ENCODE data around the gene FAM131B.
A peak's percentile ranks its signal among the peaks of the same experiment; 100 is the strongest.

The FAM131B gene

DNA sequence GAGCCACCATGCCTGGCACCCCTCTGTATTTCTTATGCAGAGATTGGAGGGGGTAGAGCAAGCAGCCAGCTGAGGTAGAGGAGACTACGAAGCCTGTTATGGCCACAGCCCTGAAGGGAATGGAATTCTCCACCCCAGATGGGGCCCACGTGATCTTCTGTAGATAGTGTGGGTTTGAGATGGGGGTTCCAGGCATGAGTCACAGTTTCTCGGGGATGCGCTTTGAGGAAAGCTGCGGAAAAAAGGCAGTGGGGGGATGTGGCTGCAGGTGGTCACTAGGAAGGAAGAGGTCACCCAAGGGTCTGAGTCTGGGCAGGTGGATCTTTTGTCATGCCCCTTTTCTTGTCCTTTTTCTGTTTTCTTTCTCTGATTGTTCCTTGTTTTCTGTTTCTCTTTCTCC is 11.5 kb downstream of the FAM131B start:
- TF ChIP-seq, protein P1, sequence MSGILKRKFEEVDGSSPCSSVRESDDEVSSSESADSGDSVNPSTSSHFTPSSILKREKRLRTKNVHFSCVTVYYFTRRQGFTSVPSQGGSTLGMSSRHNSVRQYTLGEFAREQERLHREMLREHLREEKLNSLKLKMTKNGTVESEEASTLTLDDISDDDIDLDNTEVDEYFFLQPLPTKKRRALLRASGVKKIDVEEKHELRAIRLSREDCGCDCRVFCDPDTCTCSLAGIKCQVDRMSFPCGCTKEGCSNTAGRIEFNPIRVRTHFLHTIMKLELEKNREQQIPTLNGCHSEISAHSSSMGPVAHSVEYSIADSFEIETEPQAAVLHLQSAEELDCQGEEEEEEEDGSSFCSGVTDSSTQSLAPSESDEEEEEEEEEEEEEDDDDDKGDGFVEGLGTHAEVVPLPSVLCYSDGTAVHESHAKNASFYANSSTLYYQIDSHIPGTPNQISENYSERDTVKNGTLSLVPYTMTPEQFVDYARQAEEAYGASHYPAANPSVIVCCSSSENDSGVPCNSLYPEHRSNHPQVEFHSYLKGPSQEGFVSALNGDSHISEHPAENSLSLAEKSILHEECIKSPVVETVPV (CRISPR knock-in tag; IDR thresholded peaks at IDR 0.05): no peak
- TF ChIP-seq ZFP30 (CRISPR knock-in tag; IDR thresholded peaks at IDR 0.05) (no peak), CSDC2 (CRISPR knock-in tag; IDR thresholded peaks at IDR 0.05) (no peak), ARNTL (CRISPR knock-in tag; IDR thresholded peaks at IDR 0.05; ENCODE audit: borderline replicate concordance, low read depth) (no peak), ISL1 (CRISPR knock-in tag; IDR thresholded peaks at IDR 0.05) (no peak), ZNF8 (CRISPR knock-in tag; IDR thresholded peaks at IDR 0.05) (no peak), ESRRG (CRISPR knock-in tag; IDR thresholded peaks at IDR 0.05) (no peak), TOX (CRISPR knock-in tag; IDR thresholded peaks at IDR 0.05; ENCODE audit: borderline replicate concordance) (no peak), SNAI2 (CRISPR knock-in tag; IDR thresholded peaks at IDR 0.05) (no peak), RARB (CRISPR knock-in tag; IDR thresholded peaks at IDR 0.05) (no peak), ZC3H10 (CRISPR knock-in tag; IDR thresholded peaks at IDR 0.05) (no peak), OSR1 (CRISPR knock-in tag; IDR thresholded peaks at IDR 0.05) (no peak), TCF4 (CRISPR knock-in tag; IDR thresholded peaks at IDR 0.05; ENCODE audit: borderline replicate concordance) (no peak), GLIS3 (CRISPR knock-in tag; IDR thresholded peaks at IDR 0.05) (no peak)
- TF ChIP-seq, protein P2, sequence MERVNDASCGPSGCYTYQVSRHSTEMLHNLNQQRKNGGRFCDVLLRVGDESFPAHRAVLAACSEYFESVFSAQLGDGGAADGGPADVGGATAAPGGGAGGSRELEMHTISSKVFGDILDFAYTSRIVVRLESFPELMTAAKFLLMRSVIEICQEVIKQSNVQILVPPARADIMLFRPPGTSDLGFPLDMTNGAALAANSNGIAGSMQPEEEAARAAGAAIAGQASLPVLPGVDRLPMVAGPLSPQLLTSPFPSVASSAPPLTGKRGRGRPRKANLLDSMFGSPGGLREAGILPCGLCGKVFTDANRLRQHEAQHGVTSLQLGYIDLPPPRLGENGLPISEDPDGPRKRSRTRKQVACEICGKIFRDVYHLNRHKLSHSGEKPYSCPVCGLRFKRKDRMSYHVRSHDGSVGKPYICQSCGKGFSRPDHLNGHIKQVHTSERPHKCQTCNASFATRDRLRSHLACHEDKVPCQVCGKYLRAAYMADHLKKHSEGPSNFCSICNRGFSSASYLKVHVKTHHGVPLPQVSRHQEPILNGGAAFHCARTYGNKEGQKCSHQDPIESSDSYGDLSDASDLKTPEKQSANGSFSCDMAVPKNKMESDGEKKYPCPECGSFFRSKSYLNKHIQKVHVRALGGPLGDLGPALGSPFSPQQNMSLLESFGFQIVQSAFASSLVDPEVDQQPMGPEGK (CRISPR knock-in tag; IDR thresholded peaks at IDR 0.05; ENCODE audit: borderline replicate concordance): no peak
- TF ChIP-seq, protein P3, sequence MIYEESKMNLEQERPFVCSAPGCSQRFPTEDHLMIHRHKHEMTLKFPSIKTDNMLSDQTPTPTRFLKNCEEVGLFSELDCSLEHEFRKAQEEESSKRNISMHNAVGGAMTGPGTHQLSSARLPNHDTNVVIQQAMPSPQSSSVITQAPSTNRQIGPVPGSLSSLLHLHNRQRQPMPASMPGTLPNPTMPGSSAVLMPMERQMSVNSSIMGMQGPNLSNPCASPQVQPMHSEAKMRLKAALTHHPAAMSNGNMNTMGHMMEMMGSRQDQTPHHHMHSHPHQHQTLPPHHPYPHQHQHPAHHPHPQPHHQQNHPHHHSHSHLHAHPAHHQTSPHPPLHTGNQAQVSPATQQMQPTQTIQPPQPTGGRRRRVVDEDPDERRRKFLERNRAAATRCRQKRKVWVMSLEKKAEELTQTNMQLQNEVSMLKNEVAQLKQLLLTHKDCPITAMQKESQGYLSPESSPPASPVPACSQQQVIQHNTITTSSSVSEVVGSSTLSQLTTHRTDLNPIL (CRISPR knock-in tag; IDR thresholded peaks at IDR 0.05; ENCODE audit: low read depth): no peak
- TF ChIP-seq, protein P4, sequence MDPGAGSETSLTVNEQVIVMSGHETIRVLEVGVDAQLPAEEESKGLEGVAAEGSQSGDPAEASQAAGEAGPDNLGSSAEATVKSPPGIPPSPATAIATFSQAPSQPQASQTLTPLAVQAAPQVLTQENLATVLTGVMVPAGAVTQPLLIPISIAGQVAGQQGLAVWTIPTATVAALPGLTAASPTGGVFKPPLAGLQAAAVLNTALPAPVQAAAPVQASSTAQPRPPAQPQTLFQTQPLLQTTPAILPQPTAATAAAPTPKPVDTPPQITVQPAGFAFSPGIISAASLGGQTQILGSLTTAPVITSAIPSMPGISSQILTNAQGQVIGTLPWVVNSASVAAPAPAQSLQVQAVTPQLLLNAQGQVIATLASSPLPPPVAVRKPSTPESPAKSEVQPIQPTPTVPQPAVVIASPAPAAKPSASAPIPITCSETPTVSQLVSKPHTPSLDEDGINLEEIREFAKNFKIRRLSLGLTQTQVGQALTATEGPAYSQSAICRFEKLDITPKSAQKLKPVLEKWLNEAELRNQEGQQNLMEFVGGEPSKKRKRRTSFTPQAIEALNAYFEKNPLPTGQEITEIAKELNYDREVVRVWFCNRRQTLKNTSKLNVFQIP (CRISPR knock-in tag; IDR thresholded peaks at IDR 0.05; ENCODE audit: borderline replicate concordance, low read depth): no peak
- TF ChIP-seq, protein P5, sequence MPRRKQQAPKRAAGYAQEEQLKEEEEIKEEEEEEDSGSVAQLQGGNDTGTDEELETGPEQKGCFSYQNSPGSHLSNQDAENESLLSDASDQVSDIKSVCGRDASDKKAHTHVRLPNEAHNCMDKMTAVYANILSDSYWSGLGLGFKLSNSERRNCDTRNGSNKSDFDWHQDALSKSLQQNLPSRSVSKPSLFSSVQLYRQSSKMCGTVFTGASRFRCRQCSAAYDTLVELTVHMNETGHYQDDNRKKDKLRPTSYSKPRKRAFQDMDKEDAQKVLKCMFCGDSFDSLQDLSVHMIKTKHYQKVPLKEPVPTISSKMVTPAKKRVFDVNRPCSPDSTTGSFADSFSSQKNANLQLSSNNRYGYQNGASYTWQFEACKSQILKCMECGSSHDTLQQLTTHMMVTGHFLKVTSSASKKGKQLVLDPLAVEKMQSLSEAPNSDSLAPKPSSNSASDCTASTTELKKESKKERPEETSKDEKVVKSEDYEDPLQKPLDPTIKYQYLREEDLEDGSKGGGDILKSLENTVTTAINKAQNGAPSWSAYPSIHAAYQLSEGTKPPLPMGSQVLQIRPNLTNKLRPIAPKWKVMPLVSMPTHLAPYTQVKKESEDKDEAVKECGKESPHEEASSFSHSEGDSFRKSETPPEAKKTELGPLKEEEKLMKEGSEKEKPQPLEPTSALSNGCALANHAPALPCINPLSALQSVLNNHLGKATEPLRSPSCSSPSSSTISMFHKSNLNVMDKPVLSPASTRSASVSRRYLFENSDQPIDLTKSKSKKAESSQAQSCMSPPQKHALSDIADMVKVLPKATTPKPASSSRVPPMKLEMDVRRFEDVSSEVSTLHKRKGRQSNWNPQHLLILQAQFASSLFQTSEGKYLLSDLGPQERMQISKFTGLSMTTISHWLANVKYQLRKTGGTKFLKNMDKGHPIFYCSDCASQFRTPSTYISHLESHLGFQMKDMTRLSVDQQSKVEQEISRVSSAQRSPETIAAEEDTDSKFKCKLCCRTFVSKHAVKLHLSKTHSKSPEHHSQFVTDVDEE (CRISPR knock-in tag; IDR thresholded peaks at IDR 0.05): no peak
- ATAC-seq: peak; percentile 42

DNA sequence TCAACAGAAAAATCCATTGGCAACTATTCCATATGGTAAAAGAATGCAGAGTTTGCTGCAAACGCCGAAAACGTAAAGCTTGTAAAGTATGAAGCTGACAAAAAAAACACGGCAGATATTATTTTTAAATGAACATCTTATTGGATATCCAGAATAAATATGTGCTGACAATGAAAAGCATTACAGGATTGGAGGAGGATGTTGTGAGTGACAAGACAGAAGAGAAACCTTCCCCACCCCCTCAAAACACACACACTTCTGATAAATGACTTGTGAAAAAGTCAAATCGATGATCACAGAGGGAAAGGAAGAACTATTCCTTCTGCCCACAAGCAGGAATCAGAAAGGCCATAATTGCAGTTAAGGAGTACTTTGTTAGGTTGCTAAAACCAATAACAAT is 14.6 kb downstream of the FAM131B start:
- no peak for ATAC-seq

More for the DNA sequence above, 14.6 kb downstream of the FAM131B start:
- no peak for TF ChIP-seq OSR1 (CRISPR knock-in tag; IDR thresholded peaks at IDR 0.05)
- TF ChIP-seq ZC3H10 (CRISPR knock-in tag; IDR thresholded peaks at IDR 0.05): no peak
- TF ChIP-seq ARNTL (CRISPR knock-in tag; IDR thresholded peaks at IDR 0.05; ENCODE audit: borderline replicate concordance, low read depth): no peak
- TF ChIP-seq RARB (CRISPR knock-in tag; IDR thresholded peaks at IDR 0.05): no peak
- no peak for TF ChIP-seq ZNF70 (CRISPR knock-in tag; IDR thresholded peaks at IDR 0.05)
- TF ChIP-seq, protein P3 (CRISPR knock-in tag; IDR thresholded peaks at IDR 0.05; ENCODE audit: low read depth): no peak
- no peak for TF ChIP-seq SNAI2 (CRISPR knock-in tag; IDR thresholded peaks at IDR 0.05)
- TF ChIP-seq, protein P1 (CRISPR knock-in tag; IDR thresholded peaks at IDR 0.05): no peak
- TF ChIP-seq ISL1 (CRISPR knock-in tag; IDR thresholded peaks at IDR 0.05): no peak
- TF ChIP-seq CSDC2 (CRISPR knock-in tag; IDR thresholded peaks at IDR 0.05): no peak
- TF ChIP-seq, protein P2 (CRISPR knock-in tag; IDR thresholded peaks at IDR 0.05; ENCODE audit: borderline replicate concordance): no peak
- TF ChIP-seq PPARA (CRISPR knock-in tag; IDR thresholded peaks at IDR 0.05; ENCODE audit: borderline replicate concordance): no peak
- TF ChIP-seq GLIS3 (CRISPR knock-in tag; IDR thresholded peaks at IDR 0.05): no peak
- no peak for TF ChIP-seq ESRRG (CRISPR knock-in tag; IDR thresholded peaks at IDR 0.05)
- no peak for TF ChIP-seq ZFP3 (CRISPR knock-in tag; IDR thresholded peaks at IDR 0.05)
- TF ChIP-seq, protein P4 (CRISPR knock-in tag; IDR thresholded peaks at IDR 0.05; ENCODE audit: borderline replicate concordance, low read depth): no peak
- TF ChIP-seq ZNF8 (CRISPR knock-in tag; IDR thresholded peaks at IDR 0.05): no peak
- no peak for TF ChIP-seq BACH2 (CRISPR knock-in tag; IDR thresholded peaks at IDR 0.05; ENCODE audit: borderline replicate concordance)
- no peak for TF ChIP-seq ZNF565 (CRISPR knock-in tag; conservative IDR thresholded peaks at IDR 0.05; ENCODE audit: low read depth)
- TF ChIP-seq TCF4 (CRISPR knock-in tag; IDR thresholded peaks at IDR 0.05; ENCODE audit: borderline replicate concordance): no peak

Measured in SK-N-SH treated with all-trans-retinoic acid at 6 μM for 48 hours (cell line).